Adrenal gland (tissue), 12 donors: ENCODE results near the gene CFAP97. TPM values are rescaled to one million over a fixed set of nuclear protein-coding genes. Genes with fewer than 3 reads are reported as not detected.

Experiments used
- DNase-seq, 7 donors: peaks; one replicate each; pipeline ENCODE4 v3.0.0-alpha.2; 2019 to 2020
- H3K27ac ChIP-seq, 5 donors: fragments of 200-600 bp; sonication (generic) in 4 of 5; 1 replicate in 3 of 5; 2 replicates in 2 of 5; pipeline versions ENCODE4 v1.5.1 to v1.8.0; 2016 to 2020; ENCODE audit warnings: mild to moderate bottlenecking in 1 of 5
- H3K27me3 ChIP-seq: fragments of 200-600 bp; 2 replicates; pipeline ENCODE4 v1.8.0; 2021
- H3K36me3 ChIP-seq, 2 donors: fragments of 200-600 bp; replicated peaks in 1 of 2; 1 replicate in 1 of 2; 2 replicates in 1 of 2; pipeline versions ENCODE4 v1.5.1 to v1.8.0; 2018 to 2022
- H3K4me1 ChIP-seq, 2 donors: fragments of 200-600 bp; replicated peaks in 1 of 2; 1 replicate in 1 of 2; 2 replicates in 1 of 2; pipeline versions ENCODE4 v1.5.1 to v1.8.0; 2018 to 2021
- H3K4me3 ChIP-seq, 4 donors: fragments of 200-600 bp; sonication (generic) in 3 of 4; one replicate each; pipeline ENCODE4 v1.5.1; 2016 to 2018
- H3K9me3 ChIP-seq, 3 donors: fragments of 200-600 bp; sonication (generic) in 1 of 3; replicated peaks in 1 of 3; 1 replicate in 2 of 3; 2 replicates in 1 of 3; pipeline versions ENCODE4 v1.5.1 to v1.8.0; 2016 to 2021
- CTCF ChIP-seq, 6 experiments: fragments of 450-650 bp in 4 of 6; fragments of 200-600 bp in 2 of 6; sonication (generic) in 1 of 6; IDR thresholded peaks; 1 replicate in 5 of 6; 2 replicates in 1 of 6; pipeline versions ENCODE4 v1.5.1 to v1.8.0; 2016 to 2021; ENCODE audit warnings: antibody characterized with exemption in 6 of 6, mild to moderate bottlenecking in 2 of 6, moderate library complexity in 1 of 6
- POLR2A ChIP-seq, 2 donors: fragments of 450-650 bp; IDR thresholded peaks; one replicate each; pipeline ENCODE4 v1.6.1; 2017; ENCODE audit warnings: antibody characterized with exemption in 2 of 2, mild to moderate bottlenecking in 2 of 2, moderate library complexity in 1 of 2
- WGBS, 4 donors: extraction: QIAGEN DNeasy Blood & Tissue Kit in 2 of 4; methylation state at CpG; one replicate each; pipeline versions ENCODE4 v1.1.5 to v1.1.7; 2013 to 2017; 5-methylcytosine and 5-hydroxymethylcytosine counted together
- intact Hi-C, 2 donors: fragments of 100-400 bp; cut with DNase I; formaldehyde crosslinking; loops; one replicate each; pipeline versions ENCODE4 v1.14.1 to v1.15.0; 2022 to 2023
- polyA plus RNA-seq, 3 donors: library from polyadenylated mRNA; stranded (reverse); fragments of 200-250 nt in 2 of 3; fragments of 350-450 nt in 1 of 3; fragmentation: Illumina TruSeq in 1 of 3; extraction: RNeasy Lipid Tissue Mini Kit (QIAGEN cat#74804) in 1 of 3; gene quantifications; one replicate each; pipeline ENCODE4 v1.2.3, GENCODE V29; 2013 to 2014
- total RNA-seq, 9 donors: library from RNA; depleted of rRNA in 4 of 9; stranded (reverse); fragments of >200 nt in 4 of 9; fragments of 120-200 nt in 1 of 9; fragmentation: NEBNext Ultra II Directional in 1 of 9; extraction: Animal tissue kit (Norgen Biotek cat#: 25700) in 1 of 9; gene quantifications; one replicate each; pipeline versions ENCODE4 v1.1.0 to v1.2.4, GENCODE V29; 2013 to 2023
- donor health status: healthy with polysubstance abuse.
- donor health status: Bipolar disorder and iron deficiency.
- donor health status: DM: yes; HTN: yes; CAD: no.
- donor health status: DM: no; HTN: no; CAD: no.
- donor health status: DM: no; HTN: no; CAD: no.
- donor health status: DM: yes; HTN: yes; CAD: no.

The CFAP97 gene
- total and polyA plus RNA-seq, 12 donors: 3.9 to 33.3 (median 25.4) TPM

- intact Hi-C loops: no loop called here
- no peak for DNase-seq
- Histone ChIP-seq H3K4me1 (peaks cover 6 to 18% of the 10 kb centered on the region in 2 donors), H3K36me3 (no peaks in the 10 kb centered on the region), H3K27me3 (no peaks in the 10 kb centered on the region), H3K4me3 (no peak overlapping the region), H3K27ac (no peak overlapping the region), H3K9me3 (no peaks in the 10 kb centered on the region)
- TF ChIP-seq POLR2A (IDR thresholded peaks at IDR 0.05) (no peak), CTCF (IDR thresholded peaks at IDR 0.05) (no peak)
Measured at GRCh38 chr4:185222598-185222997, 18.8 kb upstream of the CFAP97 start.

- Histone ChIP-seq H3K4me3 (no peak overlapping the region), H3K27me3 (no peaks in the 10 kb centered on the region), H3K27ac (no peak overlapping the region), H3K9me3 (no peaks in the 10 kb centered on the region), H3K4me1 (peaks cover 5 to 15% of the 10 kb centered on the region in 2 donors), H3K36me3 (no peaks in the 10 kb centered on the region)
- TF ChIP-seq CTCF (IDR thresholded peaks at IDR 0.05) (no peak), POLR2A (IDR thresholded peaks at IDR 0.05) (no peak)
- no peak for DNase-seq
- 34 to 95% (median 68%) methylated on average over 6 to 10 of the region's 10 CpGs for WGBS, 4 donors
- intact Hi-C loops: no loop called here
Measured at GRCh38 chr4:185221912-185222311, 18.1 kb upstream of the CFAP97 start.

GRCh38 chr4:185221491-185221890, 17.7 kb upstream of the CFAP97 start:
- Histone ChIP-seq H3K4me1 (peaks cover under 1 to 15% of the 10 kb centered on the region in 2 donors), H3K36me3 (no peaks in the 10 kb centered on the region), H3K9me3 (no peaks in the 10 kb centered on the region), H3K4me3 (no peak overlapping the region), H3K27me3 (no peaks in the 10 kb centered on the region), H3K27ac (no peak overlapping the region)
- no peak for DNase-seq
- intact Hi-C loops: no loop called here
- 80 to 92% (median 90%) methylated on average over 2 of the region's 2 CpGs for WGBS, 4 donors
- TF ChIP-seq CTCF (IDR thresholded peaks at IDR 0.05) (no peak), POLR2A (IDR thresholded peaks at IDR 0.05) (no peak)

GRCh38 chr4:185219551-185220344, 15.9 kb upstream of the CFAP97 start:
- Histone ChIP-seq H3K4me3 (no peak overlapping the region), H3K36me3 (no peaks in the 10 kb centered on the region), H3K4me1 (peaks cover 0 to 15% of the 10 kb centered on the region in 2 donors), H3K9me3 (no peaks in the 10 kb centered on the region), H3K27me3 (no peaks in the 10 kb centered on the region), H3K27ac (peak overlapping the region; percentile 7 to 61 (median 45))
- intact Hi-C loops: no loop called here
- TF ChIP-seq POLR2A (IDR thresholded peaks at IDR 0.05) (no peak), CTCF (IDR thresholded peaks at IDR 0.05) (no peak)
- WGBS, 4 donors: 20 to 31% (median 22%) methylated on average over 3 of the region's 3 CpGs
- peak; percentile 76 to 92 (median 84) for DNase-seq
